ENCODE measurements around the gene GNB1.

GNB1 gene

GRCh38 chr1:1922702-1922955 is 31.7 kb upstream of the GNB1 start:
- DNase-seq, result no peak

GRCh38 chr1:1921901-1922701 is 31.2 kb upstream of the GNB1 start:
- no peak for DNase-seq

GRCh38 chr1:1921459-1921862 is 30.6 kb upstream of the GNB1 start:
- no peak for DNase-seq

- no peak for DNase-seq
These were observed 29.9 kb upstream of the GNB1 start for GRCh38 chr1:1920608-1921458.

GRCh38 chr1:1920057-1920607 is 29.2 kb upstream of the GNB1 start:
- DNase-seq, result no peak

- peak; percentile 96 for DNase-seq
These were observed 28.6 kb upstream of the GNB1 start for GRCh38 chr1:1919304-1920056.

- DNase-seq, result no peak
These were observed 28.0 kb upstream of the GNB1 start, which contains the start of gene TMEM52 for GRCh38 chr1:1918901-1919303. Gene TMEM52, minus strand, starts transcription at chr1:1919279. Its CDS starts 14 bp downstream, at chr1:1919265.

- no peak for DNase-seq
These were observed 27.4 kb upstream of the GNB1 start for GRCh38 chr1:1917995-1918900.

GRCh38 chr1:1917304-1917976 is 26.6 kb upstream of the GNB1 start:
- no peak for DNase-seq

GRCh38 chr1:1916851-1917251 is 26.0 kb upstream of the GNB1 start:
- DNase-seq, result no peak

- DNase-seq, result no peak
These were observed 25.3 kb upstream of the GNB1 start for GRCh38 chr1:1915911-1916840.

GRCh38 chr1:1914971-1915692 is 24.2 kb upstream of the GNB1 start, which contains the start of gene CALML6:
Gene CALML6, plus strand, starts transcription at chr1:1915260. Its CDS starts 21 bp downstream, at chr1:1915281.
- DNase-seq, result no peak

GRCh38 chr1:1914101-1914970 is 23.4 kb upstream of the GNB1 start:
- DNase-seq, result no peak

- DNase-seq, result no peak
These were observed 20.6 kb upstream of the GNB1 start for GRCh38 chr1:1911350-1912041.

- no peak for DNase-seq
These were observed 19.9 kb upstream of the GNB1 start for GRCh38 chr1:1910651-1911331.

GRCh38 chr1:1910033-1910465 is 19.2 kb upstream of the GNB1 start:
- no peak for DNase-seq

- no peak for DNase-seq
These were observed 17.6 kb upstream of the GNB1 start for GRCh38 chr1:1908506-1908791.
